HepG2 (cell line): ENCODE data around the gene PRKAR2B. TPM values are rescaled to one million over a fixed set of nuclear protein-coding genes. Genes with fewer than 3 reads are reported as not detected.

Experiments used
- AHR ChIP-seq: IDR thresholded peaks from 2 replicates; pipeline ENCODE4 v1.6.1; 2018; ENCODE audit warnings: missing genetic modification reagents, missing compliant biosample characterization
- ASH2L ChIP-seq: fragments of 300-600, 200-600 bp; sonication (generic); IDR thresholded peaks from 2 replicates; pipeline ENCODE4 v1.7.0; 2017; ENCODE audit warnings: low read depth, mild to moderate bottlenecking, moderate library complexity, mixed read lengths, low read length; ENCODE audit not compliant: insufficient read length
- DRAP1 ChIP-seq: IDR thresholded peaks from 2 replicates; pipeline ENCODE4 v1.6.1; 2016; ENCODE audit warnings: missing genetic modification reagents, missing compliant biosample characterization
- FOXK1 ChIP-seq: sonication (generic); formaldehyde crosslinking; IDR thresholded peaks from 2 replicates; pipeline ENCODE4 v1.4.0; 2020; ENCODE audit warnings: low read depth, missing genetic modification reagents, borderline replicate concordance
- GABPA ChIP-seq, 2 experiments: IDR thresholded peaks; 2 replicates each; pipeline ENCODE4 v1.6.1; 2011 to 2016; ENCODE audit warnings: low read depth in 2 of 2, low read length in 1 of 2, missing biosample characterization in 1 of 2, missing genetic modification characterization in 1 of 2
- GABPB1 ChIP-seq: IDR thresholded peaks from 2 replicates; pipeline ENCODE4 v1.6.1; 2016; ENCODE audit warnings: mild to moderate bottlenecking, missing genetic modification reagents, moderate library complexity, missing compliant biosample characterization
- MNT ChIP-seq: fragments of 450-650 bp; IDR thresholded peaks from 2 replicates; pipeline ENCODE4 v1.6.1; 2016
- NKX3-1 ChIP-seq: sonication (generic); formaldehyde crosslinking; IDR thresholded peaks from 2 replicates; pipeline ENCODE4 v1.5.0; 2020; ENCODE audit warnings: missing genetic modification reagents
- TARDBP ChIP-seq: sonication (generic); formaldehyde crosslinking; IDR thresholded peaks from 2 replicates; pipeline ENCODE4 v1.8.0; 2022; ENCODE audit warnings: mild to moderate bottlenecking, missing genetic modification reagents
- ZNF280B ChIP-seq: sonication (generic); formaldehyde crosslinking; IDR thresholded peaks from 2 replicates; pipeline ENCODE4 v1.5.0; 2020; ENCODE audit warnings: missing genetic modification reagents, mild to moderate bottlenecking, borderline replicate concordance
- ZNF501 ChIP-seq: sonication (generic); formaldehyde crosslinking; IDR thresholded peaks from 2 replicates; pipeline ENCODE4 v1.5.1; 2020; ENCODE audit warnings: mild to moderate bottlenecking, moderate library complexity, missing genetic modification reagents
- ZNF792 ChIP-seq: IDR thresholded peaks from 2 replicates; pipeline ENCODE4 v1.6.1; 2016
- polyA plus RNA-seq, 8 experiments: library from polyadenylated mRNA; depleted of rRNA in 3 of 8; stranded (reverse) in 7 of 8; unstranded in 1 of 8; fragments of >200 nt; fragmentation: Illumina TruSeq in 4 of 8; extraction: Trizol in 4 of 8; gene quantifications; 2 replicates each; pipeline versions ENCODE4 v1.2.1 to v1.2.3, GENCODE V29; 2011 to 2016; ENCODE audit warnings: low read depth in 4 of 8, missing spikeins in 1 of 8, mixed read lengths in 1 of 8; ENCODE audit not compliant: insufficient read depth in 1 of 8
- total RNA-seq, 5 experiments: library from RNA; depleted of rRNA; stranded (reverse); fragments of >200 nt; fragmentation: Illumina TruSeq; extraction: Trizol; gene quantifications; 2 replicates each; pipeline ENCODE4 v1.2.3, GENCODE V29; 2016; ENCODE audit warnings: low read depth in 1 of 5
- TF ChIP-seq, protein P1 (sequence below): IDR thresholded peaks from 2 replicates; pipeline ENCODE4 v1.6.1; 2016; ENCODE audit warnings: missing biosample characterization, missing genetic modification reagents, low read depth
- TF ChIP-seq, protein P2 (sequence below): sonication (generic); formaldehyde crosslinking; IDR thresholded peaks from 2 replicates; pipeline ENCODE4 v1.4.0; 2020; ENCODE audit warnings: missing genetic modification reagents
- TF ChIP-seq, protein P3 (sequence below): sonication (generic); formaldehyde crosslinking; IDR thresholded peaks from 2 replicates; pipeline ENCODE4 v1.5.1; 2020; ENCODE audit warnings: missing genetic modification reagents, mild to moderate bottlenecking, borderline replicate concordance
- TF ChIP-seq, protein P4 (sequence below), 2 experiments: sonication (generic) in 1 of 2; formaldehyde crosslinking in 1 of 2; IDR thresholded peaks; 2 replicates each; pipeline versions ENCODE4 v1.5.1 to v1.6.1; 2011 to 2020; ENCODE audit warnings: borderline replicate concordance in 1 of 2, low read depth in 1 of 2, low read length in 1 of 2, mild to moderate bottlenecking in 1 of 2, missing genetic modification reagents in 1 of 2, moderate library complexity in 1 of 2

Gene PRKAR2B
- total and polyA plus RNA-seq, 2 of the 13 experiments (the other 11 are each of a cell fraction or from before 2014, with no cell fraction given), result not detected

- peak; percentile 100 for TF ChIP-seq FOXK1 (CRISPR knock-in tag)
- TF ChIP-seq MNT, result peak; percentile 100
- no peak for TF ChIP-seq AHR (CRISPR knock-in tag)
- TF ChIP-seq, protein P1, sequence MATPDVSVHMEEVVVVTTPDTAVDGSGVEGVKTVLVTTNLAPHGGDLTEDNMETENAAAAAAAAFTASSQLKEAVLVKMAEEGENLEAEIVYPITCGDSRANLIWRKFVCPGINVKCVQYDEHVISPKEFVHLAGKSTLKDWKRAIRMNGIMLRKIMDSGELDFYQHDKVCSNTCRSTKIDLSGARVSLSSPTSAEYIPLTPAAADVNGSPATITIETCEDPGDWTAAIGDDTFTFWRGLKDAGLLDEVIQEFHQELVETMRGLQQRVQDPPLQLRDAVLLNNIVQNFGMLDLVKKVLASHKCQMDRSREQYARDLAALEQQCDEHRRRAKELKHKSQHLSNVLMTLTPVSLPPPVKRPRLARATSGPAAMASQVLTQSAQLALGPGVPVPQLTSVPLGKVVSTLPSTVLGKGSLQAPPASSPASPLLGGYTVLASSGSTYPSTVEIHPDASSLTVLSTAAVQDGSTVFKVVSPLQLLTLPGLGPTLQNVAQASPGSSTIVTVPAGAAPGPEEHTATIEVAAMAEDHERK (CRISPR knock-in tag), result no peak
- TF ChIP-seq DRAP1 (CRISPR knock-in tag), result peak; percentile 63
- TF ChIP-seq, protein P2, sequence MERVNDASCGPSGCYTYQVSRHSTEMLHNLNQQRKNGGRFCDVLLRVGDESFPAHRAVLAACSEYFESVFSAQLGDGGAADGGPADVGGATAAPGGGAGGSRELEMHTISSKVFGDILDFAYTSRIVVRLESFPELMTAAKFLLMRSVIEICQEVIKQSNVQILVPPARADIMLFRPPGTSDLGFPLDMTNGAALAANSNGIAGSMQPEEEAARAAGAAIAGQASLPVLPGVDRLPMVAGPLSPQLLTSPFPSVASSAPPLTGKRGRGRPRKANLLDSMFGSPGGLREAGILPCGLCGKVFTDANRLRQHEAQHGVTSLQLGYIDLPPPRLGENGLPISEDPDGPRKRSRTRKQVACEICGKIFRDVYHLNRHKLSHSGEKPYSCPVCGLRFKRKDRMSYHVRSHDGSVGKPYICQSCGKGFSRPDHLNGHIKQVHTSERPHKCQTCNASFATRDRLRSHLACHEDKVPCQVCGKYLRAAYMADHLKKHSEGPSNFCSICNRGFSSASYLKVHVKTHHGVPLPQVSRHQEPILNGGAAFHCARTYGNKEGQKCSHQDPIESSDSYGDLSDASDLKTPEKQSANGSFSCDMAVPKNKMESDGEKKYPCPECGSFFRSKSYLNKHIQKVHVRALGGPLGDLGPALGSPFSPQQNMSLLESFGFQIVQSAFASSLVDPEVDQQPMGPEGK (CRISPR knock-in tag), result no peak; the same call in 1 of the 2 replicates
- TF ChIP-seq TARDBP (CRISPR knock-in tag), result peak; percentile 16; the same call in 1 of the 2 replicates
- TF ChIP-seq ZNF280B (CRISPR knock-in tag), result 0 out of 2 replicates have a peak, but pooled peaks have one; percentile 67
- no peak for TF ChIP-seq NKX3-1 (CRISPR knock-in tag)
- peak; percentile 56 for TF ChIP-seq ZNF501 (CRISPR knock-in tag)
- TF ChIP-seq GABPB1 (CRISPR knock-in tag), result peak; percentile 62
- TF ChIP-seq, protein P3, sequence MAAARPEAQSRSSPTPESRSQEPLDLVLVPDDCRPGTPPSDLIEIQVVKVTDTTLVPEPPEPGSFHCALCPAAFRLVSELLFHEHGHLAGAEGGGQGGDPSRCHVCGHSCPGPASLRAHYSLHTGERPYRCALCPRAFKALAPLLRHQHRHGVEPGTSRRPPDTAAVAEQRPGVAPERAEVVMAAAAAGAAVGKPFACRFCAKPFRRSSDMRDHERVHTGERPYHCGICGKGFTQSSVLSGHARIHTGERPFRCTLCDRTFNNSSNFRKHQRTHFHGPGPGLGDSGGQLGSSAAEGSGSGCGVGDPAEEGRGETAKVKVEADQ (CRISPR knock-in tag), result no peak
- peak; percentile 40; the same call in 1 of the 2 replicates for TF ChIP-seq GABPA (IDR thresholded peaks at IDR 0.05; ENCODE audit: low read depth, low read length)
- no peak; the same call in none of the 2 replicates for TF ChIP-seq GABPA (CRISPR knock-in tag; IDR thresholded peaks at IDR 0.05; ENCODE audit: low read depth)
- TF ChIP-seq, protein P4, sequence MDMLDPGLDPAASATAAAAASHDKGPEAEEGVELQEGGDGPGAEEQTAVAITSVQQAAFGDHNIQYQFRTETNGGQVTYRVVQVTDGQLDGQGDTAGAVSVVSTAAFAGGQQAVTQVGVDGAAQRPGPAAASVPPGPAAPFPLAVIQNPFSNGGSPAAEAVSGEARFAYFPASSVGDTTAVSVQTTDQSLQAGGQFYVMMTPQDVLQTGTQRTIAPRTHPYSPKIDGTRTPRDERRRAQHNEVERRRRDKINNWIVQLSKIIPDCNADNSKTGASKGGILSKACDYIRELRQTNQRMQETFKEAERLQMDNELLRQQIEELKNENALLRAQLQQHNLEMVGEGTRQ (IDR thresholded peaks at IDR 0.05; ENCODE audit: low read depth, low read length), result peak; percentile 29
- TF ChIP-seq, protein P4 (CRISPR knock-in tag; IDR thresholded peaks at IDR 0.05; ENCODE audit: borderline replicate concordance), result peak; percentile 49; the same call in 1 of the 2 replicates
- TF ChIP-seq ZNF792, result peak; percentile 20; the same call in 1 of the 2 replicates
- peak; percentile 41 for TF ChIP-seq ASH2L
These were observed 124.0 kb downstream of the PRKAR2B start, which contains the start of gene HBP1 (continued) for GRCh38 chr7:107168233-107169119.
